ENCODE measurements around the gene CCDC120.

CCDC120 gene

DNA sequence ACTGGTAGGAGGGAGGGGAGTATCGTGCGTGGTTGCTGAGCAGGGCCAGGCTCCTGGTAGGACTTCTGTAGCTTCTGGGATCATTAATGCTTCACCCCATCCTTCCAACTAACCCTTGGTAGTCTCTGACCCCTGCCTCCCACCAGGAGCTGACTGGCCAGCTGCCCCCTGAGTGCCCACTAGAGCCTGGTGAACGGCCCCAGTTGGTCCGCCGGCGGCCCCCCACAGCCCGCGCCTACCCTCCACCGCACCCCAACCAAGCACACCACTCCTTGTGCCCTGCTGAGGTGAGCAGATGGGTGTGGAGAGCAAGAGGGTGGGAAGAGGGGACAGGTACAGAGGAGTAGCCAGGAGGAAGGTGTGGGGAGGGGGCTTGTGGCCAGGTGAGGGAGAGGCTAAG lies 4.9 kb downstream of the CCDC120 start:
- no peak overlapping the region for H3K23ac ChIP-seq (ENCODE audit: low read depth, low read length, poor library complexity)
- H3K4me1 ChIP-seq (ENCODE audit: control insufficient read depth in 2 of 2, insufficient read depth in 1 of 2, low read depth in 1 of 2, low read length in 2 of 2) = no peaks in the 10 kb centered on the region

DNA sequence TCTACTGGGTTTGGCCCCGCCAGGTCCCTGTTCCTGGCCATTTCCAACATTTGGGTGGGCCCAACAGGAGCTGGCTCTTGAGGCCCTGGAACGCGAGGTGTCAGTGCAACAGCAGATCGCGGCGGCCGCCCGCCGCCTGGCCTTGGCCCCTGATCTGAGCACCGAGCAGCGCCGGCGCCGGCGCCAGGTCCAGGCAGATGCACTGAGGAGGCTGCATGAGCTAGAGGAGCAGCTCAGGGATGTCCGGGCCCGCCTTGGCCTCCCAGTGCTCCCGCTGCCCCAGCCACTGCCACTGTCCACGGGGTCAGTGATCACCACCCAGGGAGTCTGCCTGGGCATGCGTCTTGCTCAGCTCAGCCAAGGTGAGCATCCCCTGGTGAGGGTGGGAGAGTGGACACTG lies 5.5 kb downstream of the CCDC120 start:
- no peak overlapping the region for H3K14ac ChIP-seq (ENCODE audit: low read length)
- H3K36me3 ChIP-seq (replicated peaks in 1 of 2; ENCODE audit: control insufficient read depth in 2 of 2, insufficient read depth in 2 of 2, low read length in 2 of 2) = peaks cover 0 to 6% of the 10 kb centered on the region in 2 donors
- H3K4me2 ChIP-seq (ENCODE audit: insufficient read depth, low read length, poor library complexity, severe bottlenecking) = no peak overlapping the region
- H3K4ac ChIP-seq (ENCODE audit: low read length) = no peak overlapping the region
- H2AK5ac ChIP-seq (ENCODE audit: low read depth, low read length) = no peak overlapping the region
- H3K18ac ChIP-seq (ENCODE audit: low read length) = no peak overlapping the region
- no CpG with 5 or more reads among the region's 20 CpGs for WGBS, 2 donors (ENCODE audit: extremely low coverage in 2 of 2, insufficient read length in 2 of 2, insufficient replicate concordance in 1 of 2)
- no peak overlapping the region for H2BK15ac ChIP-seq (ENCODE audit: low read length)
- no peak overlapping the region for H2BK12ac ChIP-seq (ENCODE audit: low read length)
- peak overlapping the region; percentile 24 for H2BK5ac ChIP-seq (ENCODE audit: low read length)
- H3K23ac ChIP-seq (ENCODE audit: low read depth, low read length, poor library complexity) = peak overlapping the region; percentile 55
- H3K9me3 ChIP-seq (replicated peaks in 1 of 2; ENCODE audit: control insufficient read depth in 2 of 2, insufficient read depth in 1 of 2, low read depth in 1 of 2, low read length in 2 of 2) = no peaks in the 10 kb centered on the region
- H3K9ac ChIP-seq (ENCODE audit: low read depth, low read length, poor library complexity) = no peak overlapping the region
- no peak overlapping the region for H4K8ac ChIP-seq (ENCODE audit: low read depth, low read length)
- peaks cover 2% of the 10 kb centered on the region for H3K79me1 ChIP-seq (ENCODE audit: low read depth, low read length)
- H2BK120ac ChIP-seq (ENCODE audit: low read depth, low read length) = no peak overlapping the region
- DNase-seq (ENCODE audit: low spot score) = no peak
- no peak overlapping the region for H2AFZ ChIP-seq (ENCODE audit: low read length)
- no peak overlapping the region for H3K27ac ChIP-seq (replicated peaks; ENCODE audit: low read length)
- no peaks in the 10 kb centered on the region for H3K4me1 ChIP-seq (ENCODE audit: control insufficient read depth in 2 of 2, insufficient read depth in 1 of 2, low read depth in 1 of 2, low read length in 2 of 2)
- H3K4me3 ChIP-seq (ENCODE audit: low read length in 2 of 2) = no peak overlapping the region
- H3K27me3 ChIP-seq (ENCODE audit: control insufficient read depth in 3 of 3, insufficient read depth in 3 of 3, low read depth in 1 of 3, low read length in 3 of 3) = no peaks in the 10 kb centered on the region
- no peak overlapping the region for H4K91ac ChIP-seq (ENCODE audit: low read depth, low read length, poor library complexity)

More for the DNA sequence above, 4.9 kb downstream of the CCDC120 start:
- H3K18ac ChIP-seq (ENCODE audit: low read length) = no peak overlapping the region
- DNase-seq (ENCODE audit: low spot score) = no peak
- no peak overlapping the region for H3K9ac ChIP-seq (ENCODE audit: low read depth, low read length, poor library complexity)
- H4K91ac ChIP-seq (ENCODE audit: low read depth, low read length, poor library complexity) = no peak overlapping the region
- H3K36me3 ChIP-seq (replicated peaks in 1 of 2; ENCODE audit: control insufficient read depth in 2 of 2, insufficient read depth in 2 of 2, low read length in 2 of 2) = peaks cover 0 to 6% of the 10 kb centered on the region in 2 donors
- no peak overlapping the region for H3K14ac ChIP-seq (ENCODE audit: low read length)
- H2AK5ac ChIP-seq (ENCODE audit: low read depth, low read length) = no peak overlapping the region
- WGBS, 2 donors (ENCODE audit: extremely low coverage in 2 of 2, insufficient read length in 2 of 2, insufficient replicate concordance in 1 of 2) = no CpG with 5 or more reads among the region's 9 CpGs
- peaks cover 2% of the 10 kb centered on the region for H3K79me1 ChIP-seq (ENCODE audit: low read depth, low read length)
- H2BK12ac ChIP-seq (ENCODE audit: low read length) = no peak overlapping the region
- H3K27me3 ChIP-seq (ENCODE audit: control insufficient read depth in 3 of 3, insufficient read depth in 3 of 3, low read depth in 1 of 3, low read length in 3 of 3) = no peaks in the 10 kb centered on the region
- no peak overlapping the region for H2AFZ ChIP-seq (ENCODE audit: low read length)
- no peak overlapping the region for H2BK5ac ChIP-seq (ENCODE audit: low read length)
- no peak overlapping the region for H4K8ac ChIP-seq (ENCODE audit: low read depth, low read length)
- H3K4me2 ChIP-seq (ENCODE audit: insufficient read depth, low read length, poor library complexity, severe bottlenecking) = no peak overlapping the region
- no peak overlapping the region for H3K4me3 ChIP-seq (ENCODE audit: low read length in 2 of 2)
- H2BK15ac ChIP-seq (ENCODE audit: low read length) = no peak overlapping the region
- H2BK120ac ChIP-seq (ENCODE audit: low read depth, low read length) = no peak overlapping the region
- no peak overlapping the region for H3K4ac ChIP-seq (ENCODE audit: low read length)
- H3K9me3 ChIP-seq (replicated peaks in 1 of 2; ENCODE audit: control insufficient read depth in 2 of 2, insufficient read depth in 1 of 2, low read depth in 1 of 2, low read length in 2 of 2) = no peaks in the 10 kb centered on the region
- no peak overlapping the region for H3K27ac ChIP-seq (replicated peaks; ENCODE audit: low read length)

DNA sequence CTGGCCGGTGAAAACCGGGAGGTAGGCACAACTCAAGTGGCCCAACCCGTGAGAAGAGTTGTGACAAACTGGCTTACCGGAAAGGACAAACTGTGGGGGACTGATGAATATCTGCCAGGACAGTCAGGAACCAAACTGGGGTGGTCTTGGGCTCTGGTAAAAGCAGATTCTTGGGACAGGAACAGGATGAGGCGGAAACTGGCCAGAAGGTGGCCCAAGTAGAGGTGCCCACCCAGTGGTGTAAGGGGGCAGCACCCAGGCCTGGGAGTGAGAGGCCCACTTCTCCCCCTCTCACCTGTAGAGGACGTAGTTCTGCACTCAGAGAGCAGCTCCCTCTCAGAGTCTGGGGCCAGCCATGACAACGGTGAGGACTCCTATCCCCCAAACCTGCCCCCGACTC lies 5.9 kb downstream of the CCDC120 start:
- no peak overlapping the region for H2BK12ac ChIP-seq (ENCODE audit: low read length)
- no peak overlapping the region for H3K9ac ChIP-seq (ENCODE audit: low read depth, low read length, poor library complexity)
- peak overlapping the region; percentile 55 for H3K23ac ChIP-seq (ENCODE audit: low read depth, low read length, poor library complexity)
- H4K91ac ChIP-seq (ENCODE audit: low read depth, low read length, poor library complexity) = no peak overlapping the region
- H2BK120ac ChIP-seq (ENCODE audit: low read depth, low read length) = no peak overlapping the region
- no peak overlapping the region for H3K14ac ChIP-seq (ENCODE audit: low read length)
- no CpG with 5 or more reads among the region's 8 CpGs for WGBS, 2 donors (ENCODE audit: extremely low coverage in 2 of 2, insufficient read length in 2 of 2, insufficient replicate concordance in 1 of 2)
- no peak overlapping the region for H3K18ac ChIP-seq (ENCODE audit: low read length)
- no peaks in the 10 kb centered on the region for H3K4me1 ChIP-seq (ENCODE audit: control insufficient read depth in 2 of 2, insufficient read depth in 1 of 2, low read depth in 1 of 2, low read length in 2 of 2)
- H2BK5ac ChIP-seq (ENCODE audit: low read length) = no peak overlapping the region
- no peaks in the 10 kb centered on the region for H3K9me3 ChIP-seq (replicated peaks in 1 of 2; ENCODE audit: control insufficient read depth in 2 of 2, insufficient read depth in 1 of 2, low read depth in 1 of 2, low read length in 2 of 2)
- no peak overlapping the region for H3K4me3 ChIP-seq (ENCODE audit: low read length in 2 of 2)
- peaks cover 2% of the 10 kb centered on the region for H3K79me1 ChIP-seq (ENCODE audit: low read depth, low read length)
- H3K27ac ChIP-seq (replicated peaks; ENCODE audit: low read length) = no peak overlapping the region
- H2AK5ac ChIP-seq (ENCODE audit: low read depth, low read length) = no peak overlapping the region
- no peaks in the 10 kb centered on the region for H3K27me3 ChIP-seq (ENCODE audit: control insufficient read depth in 3 of 3, insufficient read depth in 3 of 3, low read depth in 1 of 3, low read length in 3 of 3)
- H2BK15ac ChIP-seq (ENCODE audit: low read length) = no peak overlapping the region
- DNase-seq (ENCODE audit: low spot score) = no peak
- H3K4ac ChIP-seq (ENCODE audit: low read length) = no peak overlapping the region
- H3K4me2 ChIP-seq (ENCODE audit: insufficient read depth, low read length, poor library complexity, severe bottlenecking) = no peak overlapping the region
- H2AFZ ChIP-seq (ENCODE audit: low read length) = no peak overlapping the region
- no peak overlapping the region for H4K8ac ChIP-seq (ENCODE audit: low read depth, low read length)
- peaks cover 0 to 6% of the 10 kb centered on the region in 2 donors for H3K36me3 ChIP-seq (replicated peaks in 1 of 2; ENCODE audit: control insufficient read depth in 2 of 2, insufficient read depth in 2 of 2, low read length in 2 of 2)

DNA sequence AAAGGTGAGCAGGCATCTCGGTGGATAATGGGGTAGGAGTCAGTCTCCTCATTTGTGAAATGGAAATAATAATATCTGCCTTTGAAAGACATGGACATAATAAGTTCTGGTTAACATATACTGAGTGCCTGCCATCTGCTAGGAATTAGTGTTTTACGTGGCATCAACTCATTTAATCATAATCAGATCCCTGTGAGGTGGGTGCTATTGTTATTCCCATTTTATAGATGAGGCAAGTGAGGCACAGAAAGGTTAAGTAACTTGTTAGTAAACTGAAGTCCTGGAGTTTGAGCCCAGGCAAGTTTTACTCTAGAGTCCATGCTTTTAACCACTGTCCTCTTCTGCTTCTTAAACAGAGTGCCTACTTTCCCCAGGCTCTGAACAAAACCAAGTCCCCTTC lies 7.5 kb downstream of the CCDC120 start:
- no CpG with 5 or more reads among the region's 2 CpGs for WGBS, 2 donors (ENCODE audit: extremely low coverage in 2 of 2, insufficient read length in 2 of 2, insufficient replicate concordance in 1 of 2)

More for the DNA sequence above, 7.5 kb downstream of the CCDC120 start:
- H2BK120ac ChIP-seq (ENCODE audit: low read depth, low read length) = no peak overlapping the region
- no peak overlapping the region for H4K91ac ChIP-seq (ENCODE audit: low read depth, low read length, poor library complexity)
- H3K9me3 ChIP-seq (replicated peaks in 1 of 2; ENCODE audit: control insufficient read depth in 2 of 2, insufficient read depth in 1 of 2, low read depth in 1 of 2, low read length in 2 of 2) = no peaks in the 10 kb centered on the region
- no peak overlapping the region for H2BK15ac ChIP-seq (ENCODE audit: low read length)
- no peak overlapping the region for H3K4me2 ChIP-seq (ENCODE audit: insufficient read depth, low read length, poor library complexity, severe bottlenecking)
- no peak overlapping the region for H4K8ac ChIP-seq (ENCODE audit: low read depth, low read length)
- no peak overlapping the region for H3K9ac ChIP-seq (ENCODE audit: low read depth, low read length, poor library complexity)
- H2AFZ ChIP-seq (ENCODE audit: low read length) = no peak overlapping the region
- H3K4me3 ChIP-seq (ENCODE audit: low read length in 2 of 2) = no peak overlapping the region
- no peaks in the 10 kb centered on the region for H3K27me3 ChIP-seq (ENCODE audit: control insufficient read depth in 3 of 3, insufficient read depth in 3 of 3, low read depth in 1 of 3, low read length in 3 of 3)
- no peak overlapping the region for H3K4ac ChIP-seq (ENCODE audit: low read length)
- H3K18ac ChIP-seq (ENCODE audit: low read length) = no peak overlapping the region
- H3K23ac ChIP-seq (ENCODE audit: low read depth, low read length, poor library complexity) = no peak overlapping the region
- no peak overlapping the region for H2AK5ac ChIP-seq (ENCODE audit: low read depth, low read length)
- H3K36me3 ChIP-seq (replicated peaks in 1 of 2; ENCODE audit: control insufficient read depth in 2 of 2, insufficient read depth in 2 of 2, low read length in 2 of 2) = peaks cover 0 to 10% of the 10 kb centered on the region in 2 donors
- H3K14ac ChIP-seq (ENCODE audit: low read length) = no peak overlapping the region
- H3K79me1 ChIP-seq (ENCODE audit: low read depth, low read length) = peaks cover 2% of the 10 kb centered on the region
- no peak for DNase-seq (ENCODE audit: low spot score)
- H3K27ac ChIP-seq (replicated peaks; ENCODE audit: low read length) = no peak overlapping the region
- no peak overlapping the region for H2BK5ac ChIP-seq (ENCODE audit: low read length)
- H2BK12ac ChIP-seq (ENCODE audit: low read length) = no peak overlapping the region
- H3K4me1 ChIP-seq (ENCODE audit: control insufficient read depth in 2 of 2, insufficient read depth in 1 of 2, low read depth in 1 of 2, low read length in 2 of 2) = no peaks in the 10 kb centered on the region
